Trophoblast cell (in vitro differentiated cells and primary cell): ENCODE measurements around the gene PRKAG3.
A peak's percentile ranks its signal among the peaks of the same experiment; 100 is the strongest.

Experiments used
- DNase-seq, 2 donors: peaks; one replicate each; pipeline ENCODE4 v3.0.0-alpha.2; 2016
- H2AFZ ChIP-seq: 2 replicates; pipeline ENCODE4 v1.6.1; 2013; ENCODE audit warnings: low read length, moderate library complexity, mild to moderate bottlenecking; ENCODE audit not compliant: insufficient read depth, poor library complexity
- H2AK5ac ChIP-seq: 2 replicates; pipeline ENCODE4 v1.6.1; 2013; ENCODE audit warnings: mild to moderate bottlenecking, low read length
- H2BK120ac ChIP-seq: 2 replicates; pipeline ENCODE4 v1.6.1; 2013; ENCODE audit warnings: low read length, mild to moderate bottlenecking, moderate library complexity; ENCODE audit not compliant: insufficient read depth, poor library complexity
- H2BK12ac ChIP-seq: 2 replicates; pipeline ENCODE4 v1.6.1; 2013; ENCODE audit warnings: mild to moderate bottlenecking, low read length, moderate library complexity
- H2BK5ac ChIP-seq: 2 replicates; pipeline ENCODE4 v1.6.1; 2013; ENCODE audit warnings: low read length, low read depth, moderate library complexity, mild to moderate bottlenecking; ENCODE audit not compliant: poor library complexity
- H3K14ac ChIP-seq: 2 replicates; pipeline ENCODE4 v1.6.1; 2013; ENCODE audit warnings: mild to moderate bottlenecking, low read length
- H3K18ac ChIP-seq: 2 replicates; pipeline ENCODE4 v1.6.1; 2013; ENCODE audit warnings: mild to moderate bottlenecking, low read length
- H3K23ac ChIP-seq: 2 replicates; pipeline ENCODE4 v1.6.1; 2013; ENCODE audit warnings: low read length
- H3K27ac ChIP-seq: 2 replicates; pipeline ENCODE4 v1.5.1; 2013; ENCODE audit warnings: low read depth, mild to moderate bottlenecking, inconsistent platforms, low read length, moderate library complexity
- H3K27me3 ChIP-seq: 2 replicates; pipeline ENCODE4 v1.6.1; 2013; ENCODE audit warnings: inconsistent platforms, mild to moderate bottlenecking, low read length, moderate library complexity; ENCODE audit not compliant: insufficient read depth
- H3K36me3 ChIP-seq, 2 experiments: 1 replicate in 1 of 2; 2 replicates in 1 of 2; pipeline ENCODE4 v1.6.1; 2013; ENCODE audit warnings: low read length in 2 of 2, mild to moderate bottlenecking in 2 of 2, moderate library complexity in 1 of 2; ENCODE audit not compliant: insufficient read depth in 2 of 2, control insufficient read depth in 1 of 2
- H3K4ac ChIP-seq: 2 replicates; pipeline ENCODE4 v1.6.1; 2013; ENCODE audit warnings: low read depth, mild to moderate bottlenecking, low read length, moderate library complexity
- H3K4me1 ChIP-seq, 2 experiments: 1 replicate in 1 of 2; 2 replicates in 1 of 2; pipeline ENCODE4 v1.6.1; 2013; ENCODE audit warnings: low read length in 2 of 2, mild to moderate bottlenecking in 2 of 2, moderate library complexity in 1 of 2; ENCODE audit not compliant: insufficient read depth in 2 of 2, control insufficient read depth in 1 of 2
- H3K4me2 ChIP-seq: 2 replicates; pipeline ENCODE4 v1.6.1; 2013; ENCODE audit warnings: inconsistent platforms, mild to moderate bottlenecking, low read length, moderate library complexity
- H3K4me3 ChIP-seq: 2 replicates; pipeline ENCODE4 v1.5.1; 2013; ENCODE audit warnings: mild to moderate bottlenecking, low read depth, low read length, inconsistent platforms
- H3K79me1 ChIP-seq: one replicate; pipeline ENCODE4 v1.6.1; 2013; ENCODE audit warnings: low read length
- H3K79me2 ChIP-seq: 2 replicates; pipeline ENCODE4 v1.6.1; 2013; ENCODE audit warnings: low read length, mild to moderate bottlenecking; ENCODE audit not compliant: control insufficient read depth, insufficient read depth, poor library complexity
- H3K9ac ChIP-seq: 2 replicates; pipeline ENCODE4 v1.6.1; 2013; ENCODE audit warnings: mild to moderate bottlenecking, low read length
- H3K9me3 ChIP-seq: 2 replicates; pipeline ENCODE4 v1.6.1; 2013; ENCODE audit warnings: low read depth, mild to moderate bottlenecking, control low read depth, inconsistent platforms, low read length; ENCODE audit not compliant: insufficient read depth
- H4K12ac ChIP-seq: 2 replicates; pipeline ENCODE4 v1.6.1; 2013; ENCODE audit warnings: low read depth, mild to moderate bottlenecking, low read length, moderate library complexity
- H4K8ac ChIP-seq: 2 replicates; pipeline ENCODE4 v1.6.1; 2013; ENCODE audit warnings: low read depth, mild to moderate bottlenecking, low read length, moderate library complexity
- H4K91ac ChIP-seq: one replicate; pipeline ENCODE4 v1.6.1; 2013; ENCODE audit warnings: low read depth, mild to moderate bottlenecking, low read length, moderate library complexity
- WGBS: extraction: QIAGEN DNeasy Blood & Tissue Kit; methylation state at CpG from one replicate; pipeline ENCODE4 v1.1.7; 2013; ENCODE audit warnings: missing lambda C conversion rate; ENCODE audit not compliant: insufficient read length, insufficient coverage; ENCODE audit errors: extremely low coverage; 5-methylcytosine and 5-hydroxymethylcytosine counted together

Gene PRKAG3

DNA sequence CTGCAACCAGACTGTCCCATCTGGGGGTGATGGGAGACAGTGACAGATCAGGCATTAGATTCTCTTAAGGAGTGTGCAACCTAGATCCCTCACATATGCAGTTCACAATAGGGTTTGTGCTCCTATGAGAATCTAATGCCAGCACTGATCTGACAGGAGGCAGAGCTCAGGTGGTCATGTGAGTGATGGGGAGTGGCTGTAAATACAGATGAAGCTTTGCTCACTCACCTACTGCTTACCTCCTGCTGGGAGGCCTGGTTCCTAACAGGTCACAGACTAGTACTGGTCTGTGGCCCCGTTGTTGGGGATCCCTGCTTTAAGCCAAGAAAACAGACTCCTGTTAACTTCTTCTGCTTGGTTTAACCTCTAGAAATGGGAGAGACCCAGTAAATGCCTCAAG lies 46.5 kb downstream of the PRKAG3 start:
- DNase-seq, result no peak
- H3K27me3 ChIP-seq, result peaks cover 12% of the 10 kb centered on the region
- no peak overlapping the region for H4K91ac ChIP-seq
- peaks cover 4% of the 10 kb centered on the region for H3K79me1 ChIP-seq
- no peak overlapping the region for H3K9ac ChIP-seq
- H3K79me2 ChIP-seq, result peaks cover 3% of the 10 kb centered on the region
- no peak overlapping the region for H4K8ac ChIP-seq
- no peak overlapping the region for H2AFZ ChIP-seq
- WGBS, result no CpG with 5 or more reads among the region's 1 CpG
- no peak overlapping the region for H2BK5ac ChIP-seq
- H3K18ac ChIP-seq, result no peak overlapping the region
- no peak overlapping the region for H2BK120ac ChIP-seq
- no peak overlapping the region for H2BK12ac ChIP-seq
- no peak overlapping the region for H3K4ac ChIP-seq
- H3K23ac ChIP-seq, result no peak overlapping the region
- H3K4me1 ChIP-seq, result peaks cover 2 to 6% of the 10 kb centered on the region in 2 experiments
- no peak overlapping the region for H4K12ac ChIP-seq
- H3K4me2 ChIP-seq, result no peak overlapping the region
- H3K14ac ChIP-seq, result no peak overlapping the region
- no peak overlapping the region for H2AK5ac ChIP-seq
- no peaks in the 10 kb centered on the region for H3K36me3 ChIP-seq
- H3K9me3 ChIP-seq, result no peaks in the 10 kb centered on the region
- H3K4me3 ChIP-seq, result no peak overlapping the region
- no peak overlapping the region for H3K27ac ChIP-seq

DNA sequence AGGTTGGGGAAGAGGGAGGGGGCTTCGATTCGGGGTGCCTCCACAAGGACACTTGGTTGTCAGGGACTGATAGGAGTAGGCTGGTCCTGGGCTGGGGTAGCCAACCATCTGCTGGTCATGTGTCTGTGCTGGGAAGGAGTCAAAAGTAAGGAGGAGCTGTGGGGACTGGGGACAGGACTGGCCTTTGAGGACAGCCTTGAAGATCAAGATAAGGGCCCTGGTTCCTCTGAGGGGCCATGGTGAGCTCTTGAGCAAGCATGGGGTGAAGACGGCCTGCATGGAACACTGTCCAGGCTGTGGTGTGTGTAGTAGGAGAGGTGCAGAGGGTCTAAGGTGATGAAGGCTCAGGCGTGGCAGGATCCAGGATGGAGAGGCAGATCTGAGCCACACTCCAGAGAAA lies 47.9 kb downstream of the PRKAG3 start:
- Histone ChIP-seq H3K9me3 (no peaks in the 10 kb centered on the region), H3K14ac (no peak overlapping the region), H2AFZ (no peak overlapping the region), H3K79me2 (peaks cover 3% of the 10 kb centered on the region), H3K36me3 (no peaks in the 10 kb centered on the region), H3K4me2 (no peak overlapping the region), H3K4ac (no peak overlapping the region), H3K4me1 (peaks cover 2 to 6% of the 10 kb centered on the region in 2 experiments), H3K9ac (no peak overlapping the region), H2AK5ac (no peak overlapping the region), H3K23ac (no peak overlapping the region), H4K8ac (no peak overlapping the region), H3K27me3 (peaks cover 12% of the 10 kb centered on the region), H3K79me1 (peaks cover 4% of the 10 kb centered on the region), H3K18ac (no peak overlapping the region), H4K91ac (no peak overlapping the region), H2BK12ac (no peak overlapping the region), H4K12ac (no peak overlapping the region), H3K4me3 (no peak overlapping the region), H2BK120ac (no peak overlapping the region), H2BK5ac (no peak overlapping the region), H3K27ac (no peak overlapping the region)
- no peak for DNase-seq
- no CpG with 5 or more reads among the region's 4 CpGs for WGBS

DNA sequence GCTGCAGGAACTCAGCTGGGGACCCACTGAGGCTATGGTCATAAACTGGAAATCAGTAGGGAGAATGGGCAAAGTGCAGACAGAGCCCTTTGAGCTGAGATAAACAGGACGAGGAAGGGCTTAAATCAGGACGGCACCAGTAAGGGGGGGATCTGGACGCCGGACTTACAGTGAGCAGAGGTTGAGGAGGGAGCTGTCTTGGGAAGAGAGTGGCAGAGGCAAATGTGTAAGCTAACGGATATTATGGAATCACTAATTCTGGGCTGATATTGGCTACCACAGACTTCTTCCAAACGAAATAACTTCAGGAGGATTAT lies 49.1 kb downstream of the PRKAG3 start:
- Histone ChIP-seq H4K91ac (no peak overlapping the region), H3K9me3 (peaks cover 3% of the 10 kb centered on the region), H2BK12ac (no peak overlapping the region), H2AFZ (no peak overlapping the region), H3K4ac (no peak overlapping the region), H3K36me3 (no peaks in the 10 kb centered on the region), H2BK5ac (no peak overlapping the region), H3K14ac (no peak overlapping the region), H3K79me1 (peaks cover 4% of the 10 kb centered on the region), H4K8ac (peak overlapping the region; percentile 77), H3K4me1 (peaks cover 2 to 6% of the 10 kb centered on the region in 2 experiments), H3K27me3 (peaks cover 12% of the 10 kb centered on the region), H3K27ac (no peak overlapping the region), H3K9ac (no peak overlapping the region), H2AK5ac (no peak overlapping the region), H4K12ac (peak overlapping the region; percentile 92), H3K4me3 (no peak overlapping the region), H3K79me2 (peaks cover 3% of the 10 kb centered on the region), H3K18ac (no peak overlapping the region), H2BK120ac (no peak overlapping the region), H3K23ac (no peak overlapping the region), H3K4me2 (peak overlapping the region; percentile 87)
- no peak for DNase-seq
- WGBS, result no CpG with 5 or more reads among the region's 6 CpGs

DNA sequence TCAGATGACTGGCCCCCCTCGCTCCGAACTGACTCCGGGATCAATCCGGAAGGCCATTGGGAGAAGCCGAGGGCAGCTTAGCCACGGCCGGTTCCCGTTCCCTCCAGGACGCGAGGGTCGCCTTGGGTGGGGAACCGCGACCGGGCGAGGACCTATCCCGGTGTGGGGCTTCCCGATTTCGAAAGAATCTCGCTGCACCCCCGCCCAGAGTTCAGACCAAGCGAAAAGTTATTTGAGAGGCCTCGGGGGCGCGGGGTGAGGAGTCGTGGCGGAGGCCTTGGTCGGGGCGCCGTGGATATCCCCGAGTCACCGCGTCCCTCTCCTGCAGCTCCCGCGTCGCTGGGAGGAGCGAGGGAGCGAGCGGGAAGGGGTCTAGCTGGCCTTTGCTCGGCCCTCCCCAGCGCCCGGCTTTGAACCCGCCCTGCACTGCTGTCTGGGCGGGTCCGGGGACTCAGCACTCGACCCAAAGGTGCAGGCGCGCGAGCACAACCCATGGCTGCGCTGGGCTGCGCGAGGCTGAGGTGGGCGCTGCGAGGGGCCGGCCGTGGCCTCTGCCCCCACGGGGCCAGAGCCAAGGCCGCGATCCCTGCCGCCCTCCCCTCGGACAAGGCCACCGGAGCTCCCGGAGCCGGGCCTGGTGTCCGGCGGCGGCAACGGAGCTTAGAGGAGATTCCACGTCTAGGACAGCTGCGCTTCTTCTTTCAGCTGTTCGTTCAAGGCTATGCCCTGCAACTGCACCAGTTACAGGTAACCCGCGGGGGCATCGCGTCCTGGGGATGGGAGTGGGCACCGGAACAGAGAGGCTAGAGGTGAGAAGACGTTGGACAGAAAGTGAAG lies 49.7 kb downstream of the PRKAG3 start, which contains the start of gene CYP27A1:
Gene CYP27A1 (plus strand): TSS at position 457 of the 837 bp plus-strand sequence. CDS start 36 bp downstream, at position 493.
- H4K8ac ChIP-seq, result peak within 1 kb of the TSS; percentile 77
- H3K36me3 ChIP-seq, result no peaks in the 10 kb centered on the region
- H2BK5ac ChIP-seq, result no peak within 1 kb of the TSS
- no peak within 1 kb of the TSS for H3K27ac ChIP-seq
- peak within 1 kb of the TSS; percentile 75 for H3K14ac ChIP-seq
- peak within 1 kb of the TSS; percentile 48 for H3K9ac ChIP-seq
- H3K9me3 ChIP-seq, result peaks cover 5% of the 10 kb centered on the region
- H4K12ac ChIP-seq, result peak within 1 kb of the TSS; percentile 92
- peak within 1 kb of the TSS; percentile 72 for H3K4me3 ChIP-seq
- peak within 1 kb of the TSS; percentile 87 for H3K4me2 ChIP-seq
- H2AFZ ChIP-seq, result peak within 1 kb of the TSS; percentile 72
- H3K4ac ChIP-seq, result no peak within 1 kb of the TSS
- H3K79me2 ChIP-seq, result peaks cover 3% of the 10 kb centered on the region
- peak in 1 of 2 donors; percentile 15 for DNase-seq
- H3K4me1 ChIP-seq, result peaks cover 2 to 6% of the 10 kb centered on the region in 2 experiments
- H3K23ac ChIP-seq, result no peak within 1 kb of the TSS
- H3K79me1 ChIP-seq, result peaks cover 4% of the 10 kb centered on the region
- no CpG with 5 or more reads among the region's 76 CpGs for WGBS
- H2BK12ac ChIP-seq, result no peak within 1 kb of the TSS
- peak within 1 kb of the TSS; percentile 64 for H4K91ac ChIP-seq
- H2AK5ac ChIP-seq, result no peak within 1 kb of the TSS
- peak within 1 kb of the TSS; percentile 63 for H2BK120ac ChIP-seq
- peak within 1 kb of the TSS; percentile 62 for H3K18ac ChIP-seq
- H3K27me3 ChIP-seq, result peaks cover 12% of the 10 kb centered on the region
